Liver (tissue), 3 donors: ENCODE results near the gene CLIC6.

Source experiments
- EGR1 ChIP-seq, 2 donors: IDR thresholded peaks; 2 replicates each; pipeline ENCODE4 v1.6.1; 2016 to 2018; ENCODE audit warnings: antibody characterized with exemption in 2 of 2, low read depth in 2 of 2
- HNF4G ChIP-seq: IDR thresholded peaks from 2 replicates; pipeline ENCODE4 v1.6.1; 2016; ENCODE audit warnings: antibody characterized with exemption
- JUND ChIP-seq, 2 donors: IDR thresholded peaks; 2 replicates each; pipeline ENCODE4 v1.6.1; 2016; ENCODE audit warnings: antibody characterized with exemption in 2 of 2
- RAD21 ChIP-seq, 2 donors: IDR thresholded peaks; 2 replicates each; pipeline ENCODE4 v1.6.1; 2016; ENCODE audit warnings: antibody characterized with exemption in 2 of 2, mild to moderate bottlenecking in 2 of 2
- TAF1 ChIP-seq: conservative IDR thresholded peaks from 2 replicates; pipeline ENCODE4 v1.6.1; 2016; ENCODE audit warnings: antibody characterized with exemption, mild to moderate bottlenecking
- YY1 ChIP-seq: IDR thresholded peaks from 2 replicates; pipeline ENCODE4 v1.6.1; 2016; ENCODE audit warnings: antibody characterized with exemption, mild to moderate bottlenecking
- TF ChIP-seq, protein P1 (sequence below): IDR thresholded peaks from 2 replicates; pipeline ENCODE4 v1.6.1; 2016; ENCODE audit warnings: antibody characterized with exemption
- TF ChIP-seq, protein P2 (sequence below): fragments of 150-350 bp; IDR thresholded peaks from 2 replicates; pipeline ENCODE4 v1.5.1; 2017; ENCODE audit warnings: improper control_type of control experiment, low read depth, low read length; ENCODE audit not compliant: missing input control
- TF ChIP-seq, protein P3 (sequence below): IDR thresholded peaks from 2 replicates; pipeline ENCODE4 v1.6.1; 2016; ENCODE audit warnings: antibody characterized with exemption
- TF ChIP-seq, protein P4 (sequence below): IDR thresholded peaks from 2 replicates; pipeline ENCODE4 v1.6.1; 2016; ENCODE audit warnings: antibody characterized with exemption, mild to moderate bottlenecking
- donor health status: healthy.
- donor health status: healthy.

DNA sequence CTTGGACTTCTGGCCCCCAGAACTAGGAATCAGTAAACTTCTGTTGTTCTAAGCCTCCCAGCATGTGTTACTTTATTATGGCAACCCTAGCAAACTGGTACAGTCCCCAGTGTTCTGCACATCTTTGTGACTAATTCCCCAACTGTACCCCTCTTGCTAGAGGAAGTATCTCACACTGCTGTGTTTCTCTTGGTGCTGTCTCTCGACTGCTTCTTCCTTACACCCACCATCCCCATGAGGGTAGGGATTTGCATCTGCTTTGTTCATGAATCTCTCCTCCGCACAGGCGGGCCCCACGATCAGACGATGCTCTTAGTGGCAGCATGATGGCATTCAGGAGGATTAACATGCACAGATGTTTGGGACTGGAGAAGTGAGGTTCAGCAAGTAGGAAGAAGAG is 46.7 kb downstream of the CLIC6 start:
- TF ChIP-seq, protein P1, sequence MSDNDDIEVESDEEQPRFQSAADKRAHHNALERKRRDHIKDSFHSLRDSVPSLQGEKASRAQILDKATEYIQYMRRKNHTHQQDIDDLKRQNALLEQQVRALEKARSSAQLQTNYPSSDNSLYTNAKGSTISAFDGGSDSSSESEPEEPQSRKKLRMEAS, result no peak
- TF ChIP-seq, protein P2, sequence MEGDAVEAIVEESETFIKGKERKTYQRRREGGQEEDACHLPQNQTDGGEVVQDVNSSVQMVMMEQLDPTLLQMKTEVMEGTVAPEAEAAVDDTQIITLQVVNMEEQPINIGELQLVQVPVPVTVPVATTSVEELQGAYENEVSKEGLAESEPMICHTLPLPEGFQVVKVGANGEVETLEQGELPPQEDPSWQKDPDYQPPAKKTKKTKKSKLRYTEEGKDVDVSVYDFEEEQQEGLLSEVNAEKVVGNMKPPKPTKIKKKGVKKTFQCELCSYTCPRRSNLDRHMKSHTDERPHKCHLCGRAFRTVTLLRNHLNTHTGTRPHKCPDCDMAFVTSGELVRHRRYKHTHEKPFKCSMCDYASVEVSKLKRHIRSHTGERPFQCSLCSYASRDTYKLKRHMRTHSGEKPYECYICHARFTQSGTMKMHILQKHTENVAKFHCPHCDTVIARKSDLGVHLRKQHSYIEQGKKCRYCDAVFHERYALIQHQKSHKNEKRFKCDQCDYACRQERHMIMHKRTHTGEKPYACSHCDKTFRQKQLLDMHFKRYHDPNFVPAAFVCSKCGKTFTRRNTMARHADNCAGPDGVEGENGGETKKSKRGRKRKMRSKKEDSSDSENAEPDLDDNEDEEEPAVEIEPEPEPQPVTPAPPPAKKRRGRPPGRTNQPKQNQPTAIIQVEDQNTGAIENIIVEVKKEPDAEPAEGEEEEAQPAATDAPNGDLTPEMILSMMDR, result no peak
- TF ChIP-seq, protein P3, sequence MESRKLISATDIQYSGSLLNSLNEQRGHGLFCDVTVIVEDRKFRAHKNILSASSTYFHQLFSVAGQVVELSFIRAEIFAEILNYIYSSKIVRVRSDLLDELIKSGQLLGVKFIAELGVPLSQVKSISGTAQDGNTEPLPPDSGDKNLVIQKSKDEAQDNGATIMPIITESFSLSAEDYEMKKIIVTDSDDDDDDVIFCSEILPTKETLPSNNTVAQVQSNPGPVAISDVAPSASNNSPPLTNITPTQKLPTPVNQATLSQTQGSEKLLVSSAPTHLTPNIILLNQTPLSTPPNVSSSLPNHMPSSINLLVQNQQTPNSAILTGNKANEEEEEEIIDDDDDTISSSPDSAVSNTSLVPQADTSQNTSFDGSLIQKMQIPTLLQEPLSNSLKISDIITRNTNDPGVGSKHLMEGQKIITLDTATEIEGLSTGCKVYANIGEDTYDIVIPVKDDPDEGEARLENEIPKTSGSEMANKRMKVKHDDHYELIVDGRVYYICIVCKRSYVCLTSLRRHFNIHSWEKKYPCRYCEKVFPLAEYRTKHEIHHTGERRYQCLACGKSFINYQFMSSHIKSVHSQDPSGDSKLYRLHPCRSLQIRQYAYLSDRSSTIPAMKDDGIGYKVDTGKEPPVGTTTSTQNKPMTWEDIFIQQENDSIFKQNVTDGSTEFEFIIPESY, result no peak
- TF ChIP-seq EGR1 (IDR thresholded peaks at IDR 0.05; ENCODE audit: low read depth in 2 of 2) (no peak), JUND (IDR thresholded peaks at IDR 0.05) (no peak), TAF1 (no peak), HNF4G (no peak), RAD21 (IDR thresholded peaks at IDR 0.05) (no peak), YY1 (no peak)
- TF ChIP-seq, protein P4, sequence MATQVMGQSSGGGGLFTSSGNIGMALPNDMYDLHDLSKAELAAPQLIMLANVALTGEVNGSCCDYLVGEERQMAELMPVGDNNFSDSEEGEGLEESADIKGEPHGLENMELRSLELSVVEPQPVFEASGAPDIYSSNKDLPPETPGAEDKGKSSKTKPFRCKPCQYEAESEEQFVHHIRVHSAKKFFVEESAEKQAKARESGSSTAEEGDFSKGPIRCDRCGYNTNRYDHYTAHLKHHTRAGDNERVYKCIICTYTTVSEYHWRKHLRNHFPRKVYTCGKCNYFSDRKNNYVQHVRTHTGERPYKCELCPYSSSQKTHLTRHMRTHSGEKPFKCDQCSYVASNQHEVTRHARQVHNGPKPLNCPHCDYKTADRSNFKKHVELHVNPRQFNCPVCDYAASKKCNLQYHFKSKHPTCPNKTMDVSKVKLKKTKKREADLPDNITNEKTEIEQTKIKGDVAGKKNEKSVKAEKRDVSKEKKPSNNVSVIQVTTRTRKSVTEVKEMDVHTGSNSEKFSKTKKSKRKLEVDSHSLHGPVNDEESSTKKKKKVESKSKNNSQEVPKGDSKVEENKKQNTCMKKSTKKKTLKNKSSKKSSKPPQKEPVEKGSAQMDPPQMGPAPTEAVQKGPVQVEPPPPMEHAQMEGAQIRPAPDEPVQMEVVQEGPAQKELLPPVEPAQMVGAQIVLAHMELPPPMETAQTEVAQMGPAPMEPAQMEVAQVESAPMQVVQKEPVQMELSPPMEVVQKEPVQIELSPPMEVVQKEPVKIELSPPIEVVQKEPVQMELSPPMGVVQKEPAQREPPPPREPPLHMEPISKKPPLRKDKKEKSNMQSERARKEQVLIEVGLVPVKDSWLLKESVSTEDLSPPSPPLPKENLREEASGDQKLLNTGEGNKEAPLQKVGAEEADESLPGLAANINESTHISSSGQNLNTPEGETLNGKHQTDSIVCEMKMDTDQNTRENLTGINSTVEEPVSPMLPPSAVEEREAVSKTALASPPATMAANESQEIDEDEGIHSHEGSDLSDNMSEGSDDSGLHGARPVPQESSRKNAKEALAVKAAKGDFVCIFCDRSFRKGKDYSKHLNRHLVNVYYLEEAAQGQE, result no peak
